HUES6 (cell line): ENCODE data around the gene MOCS1.
"Not testable (repeated sequence)": the region's sequence is repeated elsewhere in the genome, so short reads cannot be mapped to it uniquely, and the experiment has no call there.

Experiments used
- H3K27ac ChIP-seq: 2 replicates; pipeline ENCODE4 v1.7.0; 2013; ENCODE audit warnings: low read depth, mild to moderate bottlenecking, low read length, inconsistent platforms
- H3K27me3 ChIP-seq: 2 replicates; pipeline ENCODE4 v1.6.1; 2013; ENCODE audit warnings: low read length; ENCODE audit not compliant: control insufficient read depth, insufficient read depth
- H3K36me3 ChIP-seq: 2 replicates; pipeline ENCODE4 v1.6.1; 2013; ENCODE audit warnings: low read length; ENCODE audit not compliant: control insufficient read depth, insufficient read depth
- H3K4me1 ChIP-seq: 2 replicates; pipeline ENCODE4 v1.6.1; 2013; ENCODE audit warnings: low read length; ENCODE audit not compliant: control insufficient read depth, insufficient read depth
- H3K4me3 ChIP-seq: 2 replicates; pipeline ENCODE4 v1.5.1; 2013; ENCODE audit warnings: low read depth, low read length
- H3K9ac ChIP-seq: one replicate; pipeline ENCODE4 v1.6.1; 2013; ENCODE audit warnings: mild to moderate bottlenecking, low read length
- H3K9me3 ChIP-seq: 2 replicates; pipeline ENCODE4 v1.6.1; 2013; ENCODE audit warnings: low read depth, low read length; ENCODE audit not compliant: control insufficient read depth, insufficient read depth

MOCS1 gene

DNA sequence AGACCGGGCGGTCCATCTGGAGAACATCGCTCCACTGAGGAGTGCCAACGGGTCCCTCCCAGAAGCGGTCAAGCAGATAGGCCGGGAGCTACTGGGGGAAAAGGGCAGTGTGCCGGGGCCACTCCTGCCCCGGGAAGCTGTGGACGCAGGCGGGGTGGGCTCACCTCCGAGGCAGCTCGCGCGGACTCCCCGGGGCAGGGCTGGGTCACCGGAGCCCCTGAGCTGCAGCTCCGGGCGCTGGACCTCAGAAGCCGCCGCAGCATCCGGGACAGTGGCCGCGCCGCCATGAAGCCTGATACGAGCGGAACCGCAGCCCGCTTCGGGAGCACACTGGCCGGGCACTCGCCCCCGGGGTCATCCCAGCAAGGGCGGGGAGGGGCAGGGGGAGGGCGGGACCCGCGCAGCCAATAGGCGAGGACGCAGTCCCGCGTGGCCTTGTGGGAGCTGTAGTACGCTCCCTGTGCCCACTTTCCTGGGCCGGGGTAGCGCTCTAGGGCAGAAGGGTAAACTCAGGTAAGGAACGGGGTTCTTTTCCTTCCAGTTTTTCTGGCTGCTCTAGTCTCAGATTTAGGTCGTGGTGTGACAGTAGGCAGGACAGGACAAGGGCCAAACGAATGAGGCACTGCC, at the start of gene MOCS1:
MOCS1 (minus strand) TSS at position 332 of the 627 bp plus-strand sequence; CDS start at position 287, 45 bp downstream.
- Histone ChIP-seq H3K9ac (peak within 1 kb of the TSS; percentile 69), H3K27me3 (0 out of 2 replicates have a peak, but pooled peaks cover 6% of the 10 kb centered on the region), H3K27ac (no peak within 1 kb of the TSS)

DNA sequence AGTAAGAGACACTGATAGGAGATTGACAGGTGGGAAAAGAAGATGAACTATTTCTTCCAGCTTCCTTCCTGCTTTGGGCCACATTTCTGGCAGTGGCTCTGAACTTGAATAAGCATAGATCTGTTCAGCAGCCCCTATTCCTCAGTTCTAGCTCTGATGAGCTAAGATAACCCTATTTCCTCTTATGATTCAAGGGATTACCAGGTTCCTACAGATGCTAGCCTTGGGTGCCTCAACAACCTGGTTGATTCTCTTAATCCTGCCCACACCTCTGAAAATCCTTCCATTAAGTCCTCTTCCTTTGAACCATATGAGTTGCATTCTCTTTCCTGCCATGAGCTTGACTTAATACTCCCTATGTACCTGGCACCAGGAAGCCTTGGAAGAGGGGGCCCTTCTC, 49.8 kb upstream of the MOCS1 start:
- Histone ChIP-seq H3K36me3 (no peaks in the 10 kb centered on the region), H3K9me3 (no peaks in the 10 kb centered on the region), H3K9ac (no peak overlapping the region), H3K27me3 (no peaks in the 10 kb centered on the region), H3K4me1 (peaks cover 5% of the 10 kb centered on the region; the same call in 1 of the 2 replicates), H3K4me3 (no peak overlapping the region), H3K27ac (no peak overlapping the region)

More for the DNA sequence above, at the start of gene MOCS1:
- Histone ChIP-seq H3K4me3 (peak within 1 kb of the TSS; percentile 85), H3K4me1 (peaks cover 40% of the 10 kb centered on the region), H3K9me3 (no peaks in the 10 kb centered on the region), H3K36me3 (no peaks in the 10 kb centered on the region)

DNA sequence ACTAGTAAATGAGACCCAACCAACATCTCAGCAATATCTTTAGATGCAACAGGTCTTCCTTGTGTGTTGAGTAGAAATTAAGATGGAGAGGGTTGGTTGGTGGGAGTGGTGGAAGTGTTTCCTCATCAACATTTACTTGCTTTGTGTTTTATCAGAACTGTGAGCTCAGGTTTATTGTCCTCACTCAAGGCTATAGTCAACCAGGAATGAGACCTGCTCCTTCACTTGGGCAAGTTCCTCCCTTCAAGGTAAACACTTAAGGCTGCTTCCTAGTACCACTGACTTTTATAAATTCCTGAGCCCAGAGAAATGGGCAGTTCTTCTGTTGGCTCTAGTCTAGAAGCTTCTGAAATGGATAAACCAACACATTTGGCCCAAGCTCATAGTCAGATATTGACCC, 48.9 kb upstream of the MOCS1 start:
- no peak overlapping the region for H3K9ac ChIP-seq
- H3K27ac ChIP-seq = no peak overlapping the region
- no peaks in the 10 kb centered on the region for H3K36me3 ChIP-seq
- no peaks in the 10 kb centered on the region for H3K27me3 ChIP-seq
- H3K4me1 ChIP-seq = peaks cover 5% of the 10 kb centered on the region; the same call in 1 of the 2 replicates
- no peak overlapping the region for H3K4me3 ChIP-seq
- no peaks in the 10 kb centered on the region for H3K9me3 ChIP-seq

DNA sequence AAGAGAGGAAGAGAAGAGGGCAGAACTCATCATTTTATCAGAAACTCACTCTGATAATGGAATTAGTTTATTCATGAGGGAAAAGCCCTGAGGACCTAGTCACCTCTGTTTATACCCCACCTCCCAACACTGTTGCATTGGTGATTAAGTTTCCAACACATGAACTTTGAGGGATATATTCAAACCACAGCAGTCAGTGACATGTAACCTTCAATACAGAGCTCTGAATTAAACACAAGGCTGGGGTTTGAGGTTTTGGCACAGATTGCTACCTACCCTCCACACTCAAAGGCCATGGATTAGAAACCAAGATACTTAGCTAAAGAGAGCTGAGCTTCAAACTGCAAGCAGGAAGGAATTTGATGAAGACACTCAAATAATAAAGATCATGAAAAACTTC, 48.5 kb upstream of the MOCS1 start:
- no peaks in the 10 kb centered on the region for H3K27me3 ChIP-seq
- no peak overlapping the region for H3K9ac ChIP-seq
- H3K36me3 ChIP-seq = no peaks in the 10 kb centered on the region
- H3K9me3 ChIP-seq = no peaks in the 10 kb centered on the region
- H3K4me1 ChIP-seq = peaks cover 5% of the 10 kb centered on the region; the same call in 1 of the 2 replicates
- H3K4me3 ChIP-seq = no peak overlapping the region
- no peak overlapping the region for H3K27ac ChIP-seq

DNA sequence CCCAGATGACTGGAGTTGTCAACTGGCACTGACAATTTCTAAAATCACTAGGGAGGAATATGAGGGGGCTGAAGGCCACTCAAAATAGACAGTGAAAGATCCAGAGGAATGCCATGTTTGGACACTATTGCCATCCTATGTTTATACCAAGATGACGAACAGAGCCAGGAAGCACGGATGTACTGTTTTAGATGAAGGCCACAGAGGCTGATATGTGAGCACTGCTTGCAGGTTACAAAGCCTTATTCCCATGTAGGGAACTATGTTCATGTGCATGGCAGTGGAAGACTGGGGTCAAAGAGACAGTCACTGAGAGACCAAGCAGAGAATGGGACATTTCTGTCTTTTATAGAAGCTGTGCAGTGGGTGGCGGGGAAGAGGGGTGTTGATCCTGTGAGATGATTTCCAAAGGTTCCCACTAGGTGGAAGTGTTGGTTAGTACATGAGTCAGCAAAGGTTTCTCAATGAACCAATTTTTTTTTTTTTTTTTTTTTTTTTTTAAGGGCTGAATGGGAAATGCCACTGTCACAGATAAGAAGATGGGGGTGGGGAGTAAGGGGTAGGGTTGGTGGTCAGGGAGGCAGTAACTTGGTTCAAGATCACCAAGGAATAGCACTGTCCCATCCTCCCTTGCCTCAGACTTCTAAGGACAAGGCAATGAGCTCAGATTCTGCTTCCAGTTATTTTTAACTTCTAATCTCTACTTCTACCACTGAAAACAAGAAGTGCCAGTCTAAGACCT, 46.7 kb upstream of the MOCS1 start:
- no peak overlapping the region for H3K4me3 ChIP-seq
- no peaks in the 10 kb centered on the region for H3K36me3 ChIP-seq

DNA sequence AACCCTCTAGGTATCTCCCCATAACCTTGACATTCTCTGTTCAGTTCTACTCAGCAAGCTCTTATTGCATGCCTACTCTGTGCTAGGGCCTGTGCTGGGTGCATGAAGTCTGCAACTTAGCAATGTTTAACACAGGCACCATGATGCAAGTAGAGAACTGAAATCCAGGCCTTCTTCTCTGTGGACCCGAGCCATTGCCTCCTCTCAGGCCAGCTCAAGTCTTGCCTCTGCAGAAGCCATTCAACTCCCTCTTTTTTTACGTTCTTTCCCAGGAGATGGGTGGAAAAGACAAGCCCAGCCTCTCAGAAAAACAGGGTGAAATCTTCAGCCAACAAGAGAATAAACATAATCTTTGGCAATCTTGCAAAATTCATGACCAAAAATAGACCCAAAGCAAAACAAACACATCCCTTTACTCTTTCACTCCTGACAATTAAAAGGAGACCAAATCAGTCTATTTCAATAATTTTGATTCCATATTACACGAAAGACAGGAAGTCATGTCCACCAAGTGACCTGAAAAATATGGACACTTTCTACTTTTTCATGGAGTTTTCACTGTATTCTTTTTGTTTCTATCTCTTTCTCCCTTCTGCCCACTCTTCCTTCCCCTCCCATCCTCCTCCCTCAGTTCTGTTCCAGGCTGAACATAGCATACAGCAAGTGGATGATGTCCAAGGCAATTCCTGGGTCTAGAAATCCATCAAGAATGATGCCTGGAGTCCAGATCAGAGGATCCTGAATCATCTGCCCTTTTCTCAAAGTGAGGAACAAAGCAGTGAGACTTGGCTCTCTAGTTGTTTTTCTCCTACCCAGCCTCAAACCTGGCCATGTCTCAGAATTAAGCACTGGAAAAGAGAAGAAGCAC, 45.4 kb upstream of the MOCS1 start:
- Histone ChIP-seq H3K27ac (no peak overlapping the region), H3K4me1 (peaks cover 5% of the 10 kb centered on the region; the same call in 1 of the 2 replicates), H3K9me3 (no peaks in the 10 kb centered on the region)

More for the DNA sequence above, 46.7 kb upstream of the MOCS1 start:
- Histone ChIP-seq H3K9me3 (no peaks in the 10 kb centered on the region), H3K27me3 (no peaks in the 10 kb centered on the region; the same call in 1 of the 2 replicates), H3K27ac (no peak overlapping the region), H3K4me1 (peaks cover 5% of the 10 kb centered on the region; the same call in 1 of the 2 replicates), H3K9ac (no peak overlapping the region)

DNA sequence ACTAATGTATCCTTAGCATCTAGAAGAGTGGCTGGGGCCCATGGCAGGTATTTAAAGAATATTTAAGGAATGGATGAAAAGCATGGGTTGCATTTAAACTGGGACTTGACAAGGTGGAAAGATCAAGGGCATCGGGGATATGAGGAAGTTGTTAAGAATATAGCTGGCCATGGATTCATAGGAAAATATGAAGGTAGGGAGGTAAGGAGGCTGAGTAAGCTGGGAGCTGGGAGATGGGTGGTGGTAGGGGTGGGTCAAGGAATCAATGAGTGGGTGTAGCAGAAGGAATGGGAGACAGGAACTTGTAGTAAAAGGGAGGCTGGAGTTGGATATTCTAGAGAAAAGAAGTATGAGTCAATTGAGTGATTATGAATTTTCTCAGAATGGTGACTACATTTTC, 44.0 kb upstream of the MOCS1 start:
- no peak overlapping the region for H3K4me3 ChIP-seq

More for the DNA sequence above, 45.4 kb upstream of the MOCS1 start:
- Histone ChIP-seq H3K36me3 (no peaks in the 10 kb centered on the region), H3K27me3 (no peaks in the 10 kb centered on the region; the same call in 1 of the 2 replicates), H3K9ac (no peak overlapping the region), H3K4me3 (no peak overlapping the region)

DNA sequence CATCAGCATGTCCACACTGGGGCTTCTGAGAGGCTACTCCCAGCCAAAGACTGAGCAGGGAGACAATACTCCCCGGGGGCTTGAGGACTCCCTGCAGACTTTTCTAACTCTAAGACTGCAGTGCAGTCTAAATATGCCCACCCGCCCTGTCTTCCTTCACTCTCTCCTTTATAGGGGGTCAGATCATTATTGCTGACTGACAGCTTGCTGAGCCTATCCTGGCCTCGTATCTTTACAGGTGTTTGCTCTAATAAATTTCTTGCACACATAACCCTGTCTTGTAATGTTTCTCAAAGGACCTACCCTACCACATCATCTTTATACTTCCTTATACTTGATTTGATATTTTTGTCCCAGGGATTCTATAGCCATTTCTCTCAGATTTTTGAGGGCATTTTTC, 39.4 kb upstream of the MOCS1 start:
- Histone ChIP-seq H3K9ac (no peak overlapping the region), H3K36me3 (no peaks in the 10 kb centered on the region), H3K9me3 (no peaks in the 10 kb centered on the region), H3K4me3 (no peak overlapping the region), H3K4me1 (no peaks in the 10 kb centered on the region), H3K27ac (no peak overlapping the region), H3K27me3 (peaks cover 3% of the 10 kb centered on the region; the same call in 1 of the 2 replicates)

More for the DNA sequence above, 44.0 kb upstream of the MOCS1 start:
- H3K9ac ChIP-seq = no peak overlapping the region
- no peak overlapping the region for H3K27ac ChIP-seq
- no peaks in the 10 kb centered on the region for H3K36me3 ChIP-seq
- H3K4me1 ChIP-seq = peaks cover 5% of the 10 kb centered on the region; the same call in 1 of the 2 replicates
- H3K27me3 ChIP-seq = no peaks in the 10 kb centered on the region; the same call in 1 of the 2 replicates
- no peaks in the 10 kb centered on the region for H3K9me3 ChIP-seq

DNA sequence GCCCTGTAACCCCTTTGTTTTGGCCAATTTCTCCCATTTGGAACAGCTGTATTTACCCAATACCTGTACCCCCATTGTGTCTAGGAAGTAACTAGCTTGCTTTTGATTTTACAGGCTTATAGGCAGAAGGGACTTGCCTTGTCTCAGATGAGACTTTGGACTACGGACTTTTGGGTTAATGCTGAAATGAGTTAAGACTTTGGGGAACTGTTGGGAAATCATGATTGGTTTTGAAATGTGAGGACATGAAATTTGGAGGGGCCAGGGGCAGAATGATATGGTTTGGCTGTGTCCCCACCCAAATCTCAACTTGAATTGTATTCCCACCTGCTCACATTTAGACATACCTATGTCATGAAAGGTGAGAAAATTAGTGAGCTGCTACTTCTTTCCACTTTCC, 38.5 kb upstream of the MOCS1 start:
- not testable (repeated sequence) for H3K36me3 ChIP-seq, H3K4me3 ChIP-seq, H3K4me1 ChIP-seq, H3K27ac ChIP-seq, H3K27me3 ChIP-seq, H3K9me3 ChIP-seq, H3K9ac ChIP-seq

DNA sequence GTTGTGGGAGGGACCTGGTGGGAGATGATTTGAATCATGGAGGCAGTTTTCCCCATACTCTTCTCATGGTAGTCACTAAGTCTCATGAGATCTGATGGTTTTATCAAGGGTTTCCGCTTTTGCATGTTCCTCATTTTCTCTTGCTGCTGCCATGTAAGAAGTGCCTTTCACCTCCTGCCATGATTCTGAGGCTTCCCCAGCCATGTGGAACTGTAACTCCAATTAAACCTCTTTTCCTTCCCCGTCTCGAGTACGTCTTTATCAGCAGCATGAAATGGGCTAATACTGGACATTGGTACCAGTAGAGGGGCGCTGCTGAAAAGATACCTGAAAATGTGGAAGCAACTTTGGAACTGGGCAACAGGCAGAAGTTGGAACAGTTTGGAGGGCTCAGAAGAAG, 36.9 kb upstream of the MOCS1 start:
- not testable (repeated sequence) for H3K9ac ChIP-seq, H3K4me1 ChIP-seq, H3K4me3 ChIP-seq

More for the DNA sequence above, 36.9 kb upstream of the MOCS1 start:
- H3K27ac ChIP-seq, H3K27me3 ChIP-seq, H3K9me3 ChIP-seq, H3K36me3 ChIP-seq: not testable (repeated sequence)
